Activated naive CD4-positive, alpha-beta T cell treated with anti-CD3 and anti-CD28 coated beads, Interleukin-2, amount 50 U/mL, for 16 hours (primary cell): ENCODE measurements around the gene ZNF837.
"Not testable (repeated sequence)": the region's sequence is repeated elsewhere in the genome, so short reads cannot be mapped to it uniquely, and the experiment has no call there.

ENCODE experiments used
- DNase-seq: peaks from one replicate; pipeline ENCODE4 v3.0.0-alpha.2; 2020

The ZNF837 gene

DNA sequence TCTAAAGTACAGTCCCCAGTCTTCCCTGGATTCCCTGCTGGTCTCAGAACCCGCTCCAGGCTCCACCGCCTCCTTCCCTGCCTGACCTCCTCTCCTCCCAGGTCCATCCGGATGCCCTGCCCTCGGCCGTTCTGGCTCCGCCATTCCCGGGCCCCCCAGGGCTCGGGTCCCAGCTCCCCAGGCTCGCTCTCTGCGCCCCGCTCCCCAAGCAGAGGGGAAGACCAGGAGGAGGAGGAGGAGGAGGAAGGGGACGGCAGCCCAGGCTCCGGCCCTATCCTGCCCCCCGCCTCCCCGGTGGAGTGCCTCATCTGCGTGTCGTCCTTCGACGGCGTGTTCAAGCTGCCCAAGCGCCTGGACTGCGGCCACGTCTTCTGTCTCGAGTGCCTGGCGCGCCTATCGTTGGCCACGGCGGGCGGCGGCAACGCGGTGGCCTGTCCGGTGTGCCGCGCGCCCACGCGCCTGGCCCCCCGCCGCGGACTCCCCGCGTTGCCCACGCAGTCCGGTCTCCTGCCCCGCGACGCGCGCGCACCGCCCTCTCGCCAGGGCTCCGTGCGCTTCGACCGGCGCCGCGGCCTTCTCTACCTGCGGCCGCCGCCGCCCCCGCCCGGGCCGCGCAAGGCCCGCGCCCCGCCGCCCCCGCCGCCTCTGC lies 15.3 kb upstream of the ZNF837 start:
- DNase-seq: no peak

DNA sequence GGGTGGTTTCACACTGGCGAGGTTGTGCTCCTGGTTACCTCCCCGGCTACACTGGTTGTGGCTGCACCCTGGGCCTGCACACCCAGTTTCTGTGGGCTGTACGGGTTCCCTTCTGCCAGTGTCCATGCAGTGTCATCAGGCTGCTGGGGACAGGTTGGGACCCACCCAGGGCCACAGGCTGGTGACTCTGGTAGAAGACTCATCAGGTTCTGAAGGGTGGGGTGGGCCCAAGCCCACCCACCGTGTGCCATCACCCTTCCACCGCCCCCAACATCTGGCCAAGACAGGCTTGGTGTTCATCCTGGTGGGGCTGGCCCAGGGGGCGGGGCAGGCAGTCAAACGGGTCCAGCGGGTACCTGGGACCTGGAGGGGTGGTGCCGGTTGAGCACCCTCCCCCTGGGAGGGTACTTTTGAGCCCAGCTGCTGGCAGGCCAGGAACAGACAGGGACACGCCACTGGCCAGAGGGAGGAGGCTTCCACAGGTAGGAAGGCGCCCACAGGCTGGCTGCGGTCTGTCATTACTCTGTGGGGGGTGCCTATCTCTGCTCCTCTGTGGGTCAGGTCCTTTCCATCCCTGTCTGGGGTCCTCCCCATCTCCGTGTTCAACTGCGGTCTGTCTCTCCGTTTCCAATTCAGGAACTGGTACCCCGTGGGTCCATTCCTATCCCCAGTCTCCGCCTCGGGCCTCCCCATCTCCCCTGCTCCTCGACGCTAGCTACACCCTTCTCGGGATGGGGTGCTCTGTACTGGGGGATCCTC lies 14.6 kb upstream of the ZNF837 start, which contains the start of gene RNF225:
Gene RNF225, plus strand, starts transcription at position 437 of the 759 bp plus-strand sequence. CDS start 434 bp downstream, outside the sequence.
- no peak for DNase-seq

DNA sequence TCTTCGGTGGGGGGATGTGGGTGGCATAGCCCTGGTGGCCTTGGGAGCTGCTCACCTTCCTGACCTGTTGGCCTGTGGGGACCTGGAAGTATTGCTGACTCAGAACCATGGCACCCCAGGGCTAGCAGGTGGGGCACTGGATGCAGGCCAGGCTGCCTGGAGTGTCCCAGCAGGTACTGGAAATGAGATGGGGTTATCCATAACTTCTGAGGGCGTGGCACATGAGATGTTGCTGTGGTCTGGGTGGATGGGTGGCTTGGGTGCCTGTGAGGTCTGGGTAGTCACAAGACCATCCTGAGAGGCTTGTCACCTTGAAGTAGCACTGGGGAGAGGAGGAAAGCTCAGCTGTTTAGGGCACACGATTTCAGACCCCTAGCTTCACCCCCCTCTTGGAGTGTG lies 14.0 kb upstream of the ZNF837 start:
- DNase-seq: no peak

GRCh38 chr19:58393725-58394033 lies 12.8 kb upstream of the ZNF837 start:
- no peak for DNase-seq

- no peak for DNase-seq
Measured at GRCh38 chr19:58392945-58393724, 12.3 kb upstream of the ZNF837 start.

DNA sequence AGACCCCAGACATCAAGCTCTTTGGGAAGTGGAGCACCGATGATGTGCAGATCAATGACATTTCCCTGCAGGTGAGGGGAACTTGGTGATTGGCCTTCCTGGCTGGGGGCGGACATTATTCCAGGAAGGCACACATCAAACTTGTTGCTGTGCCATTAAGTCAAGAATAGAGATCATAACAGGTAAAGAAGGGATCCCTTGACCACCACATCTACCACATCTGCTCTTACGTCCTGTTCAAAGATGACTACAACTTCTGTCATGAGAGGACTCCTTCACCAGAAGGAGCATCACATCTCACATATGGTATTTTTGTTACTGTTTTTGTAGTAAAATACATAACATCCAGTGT lies 7.3 kb upstream of the ZNF837 start:
- DNase-seq: no peak

DNA sequence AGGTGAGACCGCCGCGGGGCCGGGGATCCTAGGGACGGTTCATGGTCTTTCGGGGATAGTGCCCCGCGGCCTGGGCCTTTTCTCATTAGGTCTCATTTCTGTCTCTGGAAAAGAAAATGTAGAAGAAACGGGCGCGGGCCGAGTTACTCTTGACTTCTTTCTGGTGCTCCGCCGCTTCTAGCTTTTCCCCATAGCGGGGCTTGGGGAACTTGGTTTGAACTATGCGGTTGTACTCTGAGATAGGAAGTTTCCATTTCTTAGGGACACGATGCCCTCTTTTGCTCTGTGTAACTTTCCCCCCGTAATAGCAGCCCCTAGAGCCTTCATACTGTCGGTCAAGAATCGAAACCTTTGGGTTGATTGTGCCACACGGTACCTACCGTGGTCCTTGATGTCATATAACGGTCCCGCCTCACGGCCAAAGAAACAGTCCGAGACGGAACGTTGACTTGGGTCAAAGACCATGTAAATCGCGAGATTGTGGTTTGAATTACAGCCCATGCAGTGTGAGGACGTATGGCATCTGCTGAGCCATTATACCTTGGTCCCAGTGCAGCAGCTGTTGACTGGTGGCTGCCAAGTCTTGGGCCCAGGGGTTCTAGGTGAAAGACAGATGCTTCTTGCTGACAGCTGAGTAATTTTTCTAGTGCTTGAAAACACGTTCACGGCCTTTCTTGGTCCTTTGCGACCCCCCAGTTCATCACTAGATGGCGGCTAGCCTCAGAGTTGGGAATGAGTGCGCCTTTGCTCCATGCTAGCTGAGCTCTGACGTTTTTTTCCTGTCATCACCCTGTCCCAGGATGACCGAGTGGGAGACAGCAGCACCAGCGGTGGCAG lies 6.7 kb upstream of the ZNF837 start:
- DNase-seq: no peak

- peak; percentile 94 for DNase-seq
Measured at GRCh38 chr19:58386576-58387337, 5.9 kb upstream of the ZNF837 start, which contains the start of gene RPS5. Gene RPS5 (plus strand): TSS chr19:58387269. CDS start chr19:58388138, 869 bp downstream.

DNA sequence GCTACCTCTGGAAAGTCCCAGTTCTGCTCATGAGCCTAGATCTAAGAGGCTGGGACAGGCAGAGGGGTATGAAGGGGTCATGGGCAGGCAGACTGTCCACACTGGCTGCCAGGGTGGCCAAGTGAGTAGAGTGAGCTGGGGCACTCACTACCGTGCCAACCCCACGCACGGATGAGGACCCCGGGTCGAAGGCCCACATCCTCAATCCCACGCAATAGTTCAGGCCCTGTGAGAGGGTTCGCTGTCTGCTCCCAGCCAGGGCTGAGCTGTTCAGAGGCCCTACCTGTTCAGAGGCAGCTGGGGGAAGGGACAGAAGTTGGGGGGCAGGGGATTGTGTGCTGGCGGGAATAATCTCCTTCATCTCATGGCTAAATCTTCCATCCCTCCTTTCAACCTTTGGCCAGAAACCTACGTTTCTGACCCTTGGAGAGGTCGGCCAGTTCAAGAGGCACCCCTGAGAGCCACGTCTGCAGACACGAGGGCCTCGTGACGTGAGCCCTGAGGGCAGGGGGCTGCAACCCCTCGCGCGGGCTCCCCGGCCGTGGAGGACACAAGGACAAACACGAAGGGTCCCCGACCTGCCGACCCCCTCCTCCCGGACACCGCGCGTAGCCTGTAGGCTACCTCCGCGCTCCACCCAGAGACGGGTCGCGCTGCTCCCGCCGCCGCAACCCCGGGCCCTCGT lies 5.2 kb upstream of the ZNF837 start:
- DNase-seq: peak; percentile 52

DNA sequence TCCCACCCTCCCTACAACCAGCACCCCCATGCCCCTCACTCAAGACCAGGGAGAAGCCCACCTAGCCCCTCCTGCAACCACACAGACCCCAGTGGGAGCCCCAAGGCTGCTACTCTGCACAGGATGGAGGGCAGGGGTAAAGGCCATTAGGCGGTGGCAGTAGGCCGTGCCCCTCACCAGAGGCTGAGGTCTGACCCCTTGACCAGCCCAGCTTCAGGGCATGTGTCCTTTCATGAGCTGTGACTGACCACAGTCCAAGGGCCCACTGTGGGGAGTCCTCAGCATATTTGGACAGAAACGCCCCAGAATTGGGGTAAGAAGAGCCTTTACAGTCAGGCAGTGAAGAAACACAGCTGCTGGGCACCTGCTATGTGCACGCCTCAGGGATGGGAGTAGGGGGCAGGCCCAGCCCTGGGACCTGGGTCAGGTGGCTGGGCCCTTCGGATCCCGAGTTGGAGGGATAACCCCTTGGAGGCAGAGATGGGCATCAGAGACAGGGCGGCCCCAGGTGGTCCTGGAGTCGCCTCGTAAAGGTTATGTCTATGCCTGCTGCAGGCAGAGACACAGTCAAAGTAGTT lies 4.6 kb upstream of the ZNF837 start:
- DNase-seq: no peak

DNA sequence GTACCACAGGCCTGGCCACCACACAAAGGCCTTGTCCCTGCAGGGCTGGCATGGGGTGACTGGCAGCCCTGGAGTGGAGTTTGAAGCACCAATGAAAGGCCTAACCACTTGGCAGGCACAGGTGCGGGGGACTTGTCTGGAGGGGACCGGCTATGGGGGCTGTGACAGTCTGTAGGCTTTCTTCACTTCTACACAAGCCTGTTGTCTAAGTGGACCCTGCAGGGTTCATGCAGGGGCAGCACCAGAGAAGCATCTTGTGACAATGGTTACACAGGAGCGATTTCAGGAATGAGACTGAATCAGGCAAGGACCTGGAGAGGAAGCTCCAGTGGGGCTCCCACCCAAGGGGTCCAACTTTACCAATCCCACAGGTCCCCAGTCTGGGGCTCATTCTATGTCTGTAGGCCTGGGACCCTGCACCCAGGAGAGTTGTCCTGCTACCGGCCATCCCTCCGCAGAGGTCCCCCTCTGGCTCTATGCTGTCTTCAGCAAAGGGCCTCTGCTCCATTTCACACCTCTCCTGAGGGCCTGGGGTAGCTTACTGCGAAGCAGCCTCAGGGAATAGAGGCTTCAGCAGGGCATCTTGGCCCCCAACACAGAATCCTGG lies 2.3 kb upstream of the ZNF837 start:
- DNase-seq: no peak

DNA sequence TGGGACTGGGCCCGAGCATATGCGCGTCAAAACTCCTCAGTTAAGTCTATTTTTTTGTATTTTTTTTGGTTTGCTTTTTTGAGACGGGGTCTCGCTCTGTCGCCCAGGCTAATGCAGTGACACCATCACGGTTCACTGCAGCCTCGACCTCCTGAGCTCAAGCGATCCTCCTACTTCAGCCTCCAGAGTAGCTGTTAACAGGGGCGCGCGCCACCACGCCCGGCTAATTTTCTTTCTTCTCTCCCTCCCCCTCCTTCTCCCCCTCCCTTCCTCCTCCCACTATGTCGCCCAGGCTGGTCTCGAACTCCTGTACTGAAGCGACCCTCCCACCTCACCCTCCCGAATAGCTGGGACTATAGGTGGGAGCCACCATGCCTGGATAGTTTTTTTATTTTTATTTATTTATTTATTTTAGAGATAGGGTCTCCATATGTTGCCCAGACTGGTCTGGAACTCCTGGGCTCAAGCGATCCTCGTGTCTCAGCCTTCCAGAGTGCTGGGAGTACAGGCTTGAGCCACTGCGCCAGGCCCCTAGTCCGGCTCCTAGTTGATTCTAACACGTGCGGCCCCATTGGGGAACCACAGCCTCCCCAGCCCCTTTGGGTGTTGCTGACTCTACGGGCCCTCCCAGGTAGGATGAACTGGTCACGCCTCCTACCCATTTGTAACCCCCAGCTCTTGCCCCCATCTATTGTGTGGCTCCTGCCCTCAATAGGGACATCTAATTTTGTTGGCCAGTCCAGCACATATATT lies 806 bp upstream of the ZNF837 start:
- no peak for DNase-seq

DNA sequence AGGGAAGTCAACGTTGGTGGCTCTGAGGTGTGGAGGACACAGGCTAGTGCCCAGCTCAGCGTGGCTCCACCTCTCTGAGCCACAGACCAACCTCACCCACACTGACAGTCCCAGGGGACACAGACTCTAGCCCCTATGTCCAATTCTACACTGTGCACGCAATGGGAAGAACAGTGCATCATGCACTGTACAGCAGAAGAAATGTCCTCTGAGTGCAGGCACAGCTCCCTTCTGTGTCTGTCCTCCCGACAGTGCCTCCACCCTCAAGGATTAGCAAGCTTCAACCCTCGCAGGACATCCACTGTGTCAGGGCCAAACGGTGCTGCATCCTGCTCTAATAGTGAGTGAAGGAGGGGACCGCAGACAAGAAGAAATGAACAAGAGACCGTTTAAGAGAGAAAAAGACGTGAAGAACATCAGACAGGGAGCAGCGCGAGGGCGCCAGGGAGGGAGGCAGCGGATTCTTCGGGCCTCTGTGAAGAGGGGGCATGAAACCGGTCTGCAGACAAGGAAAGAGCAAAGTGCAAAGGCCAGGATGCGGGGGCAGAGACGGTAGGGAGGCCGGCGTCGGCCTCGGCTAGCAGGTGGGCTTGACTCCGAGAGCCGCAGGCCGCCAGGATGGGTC lies 681 bp downstream of the ZNF837 start:
- no peak for DNase-seq

DNA sequence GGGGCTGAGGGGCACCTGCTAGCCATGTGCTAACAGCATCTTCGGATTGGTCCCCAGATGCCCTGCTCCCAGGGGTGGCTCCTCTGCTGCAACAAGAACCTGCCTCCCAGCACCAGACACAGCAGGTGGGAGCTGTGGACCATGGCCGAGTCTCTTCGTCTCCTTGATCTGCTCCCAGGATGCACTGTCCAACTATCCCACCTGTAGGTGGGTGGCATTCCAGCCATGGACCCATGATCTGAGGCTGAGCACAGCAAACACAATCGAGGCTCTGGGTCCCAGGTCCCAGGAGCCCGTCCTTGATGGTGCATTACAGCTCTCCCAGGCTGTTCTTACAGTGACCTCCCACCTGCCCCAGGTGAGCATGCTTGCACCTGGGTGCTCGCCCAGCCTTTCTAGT lies 1.6 kb downstream of the ZNF837 start:
- no peak for DNase-seq

DNA sequence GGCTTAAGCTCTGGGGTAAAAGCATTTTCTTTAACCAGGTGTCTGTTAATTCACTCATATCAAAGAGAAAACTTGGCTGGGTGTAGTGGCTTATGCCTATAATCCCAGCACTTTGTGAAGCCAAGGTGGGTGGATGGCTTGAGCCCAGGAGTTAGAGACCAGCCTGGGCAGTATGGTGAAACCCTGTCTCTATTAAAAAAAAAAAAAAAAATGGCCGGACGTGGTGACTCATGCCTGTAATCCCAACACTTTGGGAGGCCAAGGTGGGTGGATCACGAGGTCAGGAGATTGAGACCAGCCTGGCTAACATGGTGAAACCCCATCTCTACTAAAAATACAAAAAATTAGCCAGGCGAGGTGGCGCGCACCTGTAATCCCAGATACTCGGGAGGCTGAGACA lies 4.1 kb downstream of the ZNF837 start:
- DNase-seq: not testable (repeated sequence)

GRCh38 chr19:58374200-58374599 lies 6.6 kb downstream of the ZNF837 start:
- DNase-seq: no peak

- no peak for DNase-seq
Measured at GRCh38 chr19:58372311-58373133, 8.3 kb downstream of the ZNF837 start.

DNA sequence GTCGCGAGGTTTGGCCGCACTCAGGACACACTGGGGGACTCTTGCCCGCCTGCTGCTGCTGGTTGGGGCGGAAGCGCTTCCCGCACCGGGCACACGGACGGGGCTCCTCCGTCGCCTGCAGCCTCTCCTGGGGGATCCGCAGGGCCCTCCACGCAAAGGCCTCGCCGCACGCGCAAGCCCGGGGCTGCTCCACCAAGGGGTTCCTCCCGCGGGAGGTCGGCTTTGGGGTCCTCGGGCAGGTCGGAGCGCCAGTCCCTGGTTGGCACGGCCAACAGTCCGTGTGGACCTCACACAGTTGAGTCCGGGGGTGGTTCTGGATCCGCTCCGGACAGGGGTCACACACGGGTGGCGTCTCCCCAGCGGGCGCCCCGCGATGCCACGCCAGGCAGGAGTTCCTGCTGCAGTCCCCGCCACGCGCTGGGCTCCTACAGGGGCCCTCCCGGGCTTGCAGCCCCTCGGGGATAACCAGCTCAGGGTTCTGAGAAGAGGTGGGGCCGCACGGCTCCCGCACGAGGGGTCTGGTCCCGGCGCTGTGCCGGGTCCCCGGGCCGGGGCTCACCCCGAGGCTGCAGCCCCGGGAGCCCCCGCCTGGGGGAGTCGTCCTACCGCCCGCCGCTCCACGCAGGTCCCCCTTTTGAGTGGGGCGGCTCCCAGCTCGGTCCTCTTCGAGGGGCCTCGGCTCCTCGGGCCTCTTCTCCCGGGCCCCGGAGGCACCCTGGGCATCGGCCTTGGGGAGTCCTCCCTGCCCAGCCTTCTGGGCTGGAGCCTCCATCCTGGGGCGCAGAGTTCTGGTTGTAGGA lies 12.1 kb downstream of the ZNF837 start:
- no peak for DNase-seq
